ENCODE results near the gene DNM2.

Gene DNM2

GRCh38 chr19:10691178-10691881 lies 26.5 kb upstream of the DNM2 start:
- no peak for DNase-seq

- DNase-seq = no peak
Observed at GRCh38 chr19:10691883-10692282, 26.0 kb upstream of the DNM2 start.

GRCh38 chr19:10692673-10693264 lies 25.1 kb upstream of the DNM2 start:
- no peak for DNase-seq

GRCh38 chr19:10694706-10695307 lies 23.1 kb upstream of the DNM2 start:
- no peak for DNase-seq

- DNase-seq = peak; percentile 91
Observed at GRCh38 chr19:10695401-10696398, 22.2 kb upstream of the DNM2 start.

GRCh38 chr19:10699650-10700335 lies 18.1 kb upstream of the DNM2 start:
- no peak for DNase-seq

- no peak for DNase-seq
Observed at GRCh38 chr19:10701955-10702525, 15.8 kb upstream of the DNM2 start.

- no peak for DNase-seq
Observed at GRCh38 chr19:10706990-10707389, 10.9 kb upstream of the DNM2 start.

GRCh38 chr19:10707440-10707839 lies 10.4 kb upstream of the DNM2 start:
- DNase-seq = no peak

GRCh38 chr19:10708291-10708690 lies 9.6 kb upstream of the DNM2 start:
- DNase-seq = no peak

GRCh38 chr19:10712045-10712444 lies 5.8 kb upstream of the DNM2 start:
- DNase-seq = no peak

GRCh38 chr19:10712754-10713153 lies 5.1 kb upstream of the DNM2 start:
- DNase-seq = no peak

- DNase-seq = no peak
Observed at GRCh38 chr19:10713317-10713716, 4.6 kb upstream of the DNM2 start.

GRCh38 chr19:10717054-10717355 lies 874 bp upstream of the DNM2 start:
- no peak for DNase-seq

GRCh38 chr19:10718205-10719196 lies 622 bp downstream of the DNM2 start:
- DNase-seq = no peak

- DNase-seq = no peak
Observed at GRCh38 chr19:10719466-10719961, 1.6 kb downstream of the DNM2 start.

GRCh38 chr19:10720607-10721125 lies 2.8 kb downstream of the DNM2 start:
- no peak for DNase-seq

- no peak for DNase-seq
Observed at GRCh38 chr19:10723591-10723990, 5.7 kb downstream of the DNM2 start.

GRCh38 chr19:10724573-10725071 lies 6.7 kb downstream of the DNM2 start:
- DNase-seq = no peak

GRCh38 chr19:10725415-10725814 lies 7.5 kb downstream of the DNM2 start:
- DNase-seq = no peak
